ENCODE measurements around the gene FYB1.

The FYB1 gene

GRCh38 chr5:39072925-39073766 is 146.2 kb downstream of the FYB1 start:
- Histone ChIP-seq H3K36me3 (ENCODE audit: control insufficient read depth, insufficient read depth, low read length) (no peaks in the 10 kb centered on the region; the same call in 1 of the 2 replicates), H3K27ac (ENCODE audit: low read depth, low read length) (0 out of 2 replicates have a peak overlapping the region, but pooled peaks have one; percentile 35), H3K27me3 (ENCODE audit: control insufficient read depth, insufficient read depth, low read length) (no peaks in the 10 kb centered on the region), H3K4me1 (ENCODE audit: control insufficient read depth, insufficient read depth, low read length) (0 out of 2 replicates have a peak, but pooled peaks cover 3% of the 10 kb centered on the region), H3K4me3 (ENCODE audit: low read depth, low read length) (peak overlapping the region; percentile 96), H3K9ac (ENCODE audit: low read length) (peak overlapping the region; percentile 97), H3K9me3 (ENCODE audit: control insufficient read depth, insufficient read depth, low read depth, low read length) (no peaks in the 10 kb centered on the region)

GRCh38 chr5:39068099-39068498 is 151.3 kb downstream of the FYB1 start:
- no peak overlapping the region for H3K4me3 ChIP-seq (ENCODE audit: low read depth, low read length)
- H3K27ac ChIP-seq (ENCODE audit: low read depth, low read length), result no peak overlapping the region
- peaks cover 12% of the 10 kb centered on the region for H3K36me3 ChIP-seq (ENCODE audit: control insufficient read depth, insufficient read depth, low read length)
- H3K9ac ChIP-seq (ENCODE audit: low read length), result no peak overlapping the region
- H3K4me1 ChIP-seq (ENCODE audit: control insufficient read depth, insufficient read depth, low read length), result peaks cover 15% of the 10 kb centered on the region; the same call in 1 of the 2 replicates
- peaks cover 20% of the 10 kb centered on the region for H3K9me3 ChIP-seq (ENCODE audit: control insufficient read depth, insufficient read depth, low read depth, low read length)
- no peaks in the 10 kb centered on the region for H3K27me3 ChIP-seq (ENCODE audit: control insufficient read depth, insufficient read depth, low read length)

- no peak overlapping the region for H3K4me3 ChIP-seq (ENCODE audit: low read depth, low read length)
- no peak overlapping the region for H3K9ac ChIP-seq (ENCODE audit: low read length)
- H3K4me1 ChIP-seq (ENCODE audit: control insufficient read depth, insufficient read depth, low read length), result peaks cover 12% of the 10 kb centered on the region; the same call in 1 of the 2 replicates
- H3K9me3 ChIP-seq (ENCODE audit: control insufficient read depth, insufficient read depth, low read depth, low read length), result peaks cover 20% of the 10 kb centered on the region
- no peaks in the 10 kb centered on the region for H3K27me3 ChIP-seq (ENCODE audit: control insufficient read depth, insufficient read depth, low read length)
- peaks cover 12% of the 10 kb centered on the region for H3K36me3 ChIP-seq (ENCODE audit: control insufficient read depth, insufficient read depth, low read length)
- no peak overlapping the region for H3K27ac ChIP-seq (ENCODE audit: low read depth, low read length)
Measured at GRCh38 chr5:39064450-39064849, 154.9 kb downstream of the FYB1 start.

- Histone ChIP-seq H3K9ac (ENCODE audit: low read length) (no peak overlapping the region), H3K27me3 (ENCODE audit: control insufficient read depth, insufficient read depth, low read length) (no peaks in the 10 kb centered on the region), H3K4me3 (ENCODE audit: low read depth, low read length) (no peak overlapping the region), H3K9me3 (ENCODE audit: control insufficient read depth, insufficient read depth, low read depth, low read length) (peaks cover 20% of the 10 kb centered on the region), H3K36me3 (ENCODE audit: control insufficient read depth, insufficient read depth, low read length) (peaks cover 12% of the 10 kb centered on the region), H3K4me1 (ENCODE audit: control insufficient read depth, insufficient read depth, low read length) (peaks cover 12% of the 10 kb centered on the region; the same call in 1 of the 2 replicates), H3K27ac (ENCODE audit: low read depth, low read length) (no peak overlapping the region)
Measured at GRCh38 chr5:39063037-39063436, 156.3 kb downstream of the FYB1 start.

GRCh38 chr5:39062530-39062929 is 156.8 kb downstream of the FYB1 start:
- H3K9me3 ChIP-seq (ENCODE audit: control insufficient read depth, insufficient read depth, low read depth, low read length), result peaks cover 18% of the 10 kb centered on the region
- H3K27me3 ChIP-seq (ENCODE audit: control insufficient read depth, insufficient read depth, low read length), result no peaks in the 10 kb centered on the region
- H3K36me3 ChIP-seq (ENCODE audit: control insufficient read depth, insufficient read depth, low read length), result peaks cover 12% of the 10 kb centered on the region
- H3K9ac ChIP-seq (ENCODE audit: low read length), result no peak overlapping the region
- no peak overlapping the region for H3K27ac ChIP-seq (ENCODE audit: low read depth, low read length)
- peaks cover 12% of the 10 kb centered on the region; the same call in 1 of the 2 replicates for H3K4me1 ChIP-seq (ENCODE audit: control insufficient read depth, insufficient read depth, low read length)
- H3K4me3 ChIP-seq (ENCODE audit: low read depth, low read length), result no peak overlapping the region

DNA sequence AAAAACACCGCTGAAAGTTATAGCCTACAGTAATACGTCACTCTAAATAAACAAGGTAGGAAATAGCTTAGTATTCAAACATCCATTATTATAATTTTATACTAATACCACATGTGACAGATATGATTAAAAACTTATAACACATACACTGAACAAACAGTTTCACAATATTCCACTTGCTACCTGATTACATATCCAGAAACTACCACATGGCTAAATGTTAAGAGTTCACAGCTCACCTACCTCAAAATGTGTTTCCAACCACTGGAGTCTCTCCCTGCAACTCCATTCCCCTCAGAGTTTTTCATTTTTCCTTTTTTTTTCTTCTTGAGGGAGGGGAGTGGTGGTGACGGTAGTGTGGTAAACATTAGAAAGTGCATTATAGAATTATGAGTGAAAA is 157.3 kb downstream of the FYB1 start:
- no peak overlapping the region for H3K27ac ChIP-seq (ENCODE audit: low read depth, low read length)

GRCh38 chr5:39059064-39059463 is 160.3 kb downstream of the FYB1 start:
- Histone ChIP-seq H3K27ac (ENCODE audit: low read depth, low read length) (no peak overlapping the region), H3K36me3 (ENCODE audit: control insufficient read depth, insufficient read depth, low read length) (no peaks in the 10 kb centered on the region), H3K9me3 (ENCODE audit: control insufficient read depth, insufficient read depth, low read depth, low read length) (no peaks in the 10 kb centered on the region), H3K27me3 (ENCODE audit: control insufficient read depth, insufficient read depth, low read length) (no peaks in the 10 kb centered on the region), H3K4me3 (ENCODE audit: low read depth, low read length) (no peak overlapping the region), H3K9ac (ENCODE audit: low read length) (no peak overlapping the region), H3K4me1 (ENCODE audit: control insufficient read depth, insufficient read depth, low read length) (peaks cover 4% of the 10 kb centered on the region; the same call in 1 of the 2 replicates)

More for the DNA sequence above, 157.3 kb downstream of the FYB1 start:
- Histone ChIP-seq H3K4me3 (ENCODE audit: low read depth, low read length) (no peak overlapping the region), H3K36me3 (ENCODE audit: control insufficient read depth, insufficient read depth, low read length) (peaks cover 11% of the 10 kb centered on the region), H3K27me3 (ENCODE audit: control insufficient read depth, insufficient read depth, low read length) (no peaks in the 10 kb centered on the region), H3K4me1 (ENCODE audit: control insufficient read depth, insufficient read depth, low read length) (peaks cover 12% of the 10 kb centered on the region; the same call in 1 of the 2 replicates), H3K9ac (ENCODE audit: low read length) (no peak overlapping the region), H3K9me3 (ENCODE audit: control insufficient read depth, insufficient read depth, low read depth, low read length) (peaks cover 15% of the 10 kb centered on the region)

- no peaks in the 10 kb centered on the region for H3K36me3 ChIP-seq (ENCODE audit: control insufficient read depth, insufficient read depth, low read length)
- no peak overlapping the region for H3K4me3 ChIP-seq (ENCODE audit: low read depth, low read length)
- H3K4me1 ChIP-seq (ENCODE audit: control insufficient read depth, insufficient read depth, low read length), result peaks cover 1% of the 10 kb centered on the region; the same call in 1 of the 2 replicates
- no peak overlapping the region for H3K9ac ChIP-seq (ENCODE audit: low read length)
- H3K27ac ChIP-seq (ENCODE audit: low read depth, low read length), result no peak overlapping the region
- H3K9me3 ChIP-seq (ENCODE audit: control insufficient read depth, insufficient read depth, low read depth, low read length), result no peaks in the 10 kb centered on the region
- no peaks in the 10 kb centered on the region for H3K27me3 ChIP-seq (ENCODE audit: control insufficient read depth, insufficient read depth, low read length)
Measured at GRCh38 chr5:39058178-39058921, 161.0 kb downstream of the FYB1 start.

DNA sequence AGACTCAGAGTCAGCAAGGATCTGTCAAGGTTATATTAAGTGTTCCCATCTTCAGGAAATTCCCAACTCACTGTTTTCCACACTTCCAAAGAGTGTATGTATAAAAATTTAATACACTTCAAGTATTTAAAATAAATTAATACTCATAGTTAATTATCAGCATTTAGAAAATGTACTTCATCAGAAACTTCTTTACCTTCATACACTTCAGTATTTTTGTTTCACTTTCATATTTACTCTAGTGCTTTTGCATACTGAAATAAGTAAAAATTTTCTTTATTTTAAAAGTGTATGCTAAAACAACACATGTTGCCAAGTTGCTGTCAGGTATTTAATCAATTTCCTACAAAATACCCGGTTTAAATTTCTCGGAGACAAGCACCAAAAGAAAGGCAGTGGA is 161.6 kb downstream of the FYB1 start:
- Histone ChIP-seq H3K4me3 (ENCODE audit: low read depth, low read length) (no peak overlapping the region), H3K27me3 (ENCODE audit: control insufficient read depth, insufficient read depth, low read length) (no peaks in the 10 kb centered on the region), H3K9ac (ENCODE audit: low read length) (no peak overlapping the region), H3K27ac (ENCODE audit: low read depth, low read length) (no peak overlapping the region), H3K4me1 (ENCODE audit: control insufficient read depth, insufficient read depth, low read length) (no peaks in the 10 kb centered on the region), H3K36me3 (ENCODE audit: control insufficient read depth, insufficient read depth, low read length) (no peaks in the 10 kb centered on the region), H3K9me3 (ENCODE audit: control insufficient read depth, insufficient read depth, low read depth, low read length) (no peaks in the 10 kb centered on the region)

DNA sequence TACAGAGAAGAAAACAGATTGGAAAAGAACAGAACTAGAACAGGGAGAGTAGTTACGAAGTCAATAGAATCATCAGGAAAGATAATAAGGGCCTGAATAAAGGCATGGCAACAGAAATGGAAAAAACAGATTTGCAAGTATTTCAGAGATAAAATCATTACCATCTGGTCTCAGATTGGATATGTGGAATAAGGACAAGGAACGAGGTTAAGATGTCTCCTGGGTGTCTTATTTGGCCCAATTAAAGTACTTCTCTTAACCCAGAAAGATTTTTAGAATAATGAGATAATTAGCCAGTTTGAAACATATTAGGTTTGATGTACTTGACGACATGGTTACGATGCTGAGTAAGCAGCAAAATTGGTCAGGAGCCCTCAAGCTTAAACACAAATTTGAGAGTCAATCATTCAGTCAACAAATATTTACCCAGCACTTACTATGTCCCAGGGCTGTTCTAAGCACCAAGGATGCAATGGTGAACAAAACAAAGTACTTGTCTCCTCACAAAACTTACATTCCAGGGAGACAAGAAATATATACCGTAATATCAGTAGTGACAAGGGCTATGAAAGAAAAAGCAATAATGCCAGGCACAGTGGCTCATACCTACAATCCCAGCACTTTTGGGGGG is 163.5 kb downstream of the FYB1 start:
- H3K27me3 ChIP-seq (ENCODE audit: control insufficient read depth, insufficient read depth, low read length), result no peaks in the 10 kb centered on the region
- no peaks in the 10 kb centered on the region for H3K9me3 ChIP-seq (ENCODE audit: control insufficient read depth, insufficient read depth, low read depth, low read length)
- H3K9ac ChIP-seq (ENCODE audit: low read length), result no peak overlapping the region
- no peaks in the 10 kb centered on the region for H3K36me3 ChIP-seq (ENCODE audit: control insufficient read depth, insufficient read depth, low read length)
- H3K4me3 ChIP-seq (ENCODE audit: low read depth, low read length), result no peak overlapping the region
- no peaks in the 10 kb centered on the region for H3K4me1 ChIP-seq (ENCODE audit: control insufficient read depth, insufficient read depth, low read length)
- no peak overlapping the region for H3K27ac ChIP-seq (ENCODE audit: low read depth, low read length)

Data from HUES6 (cell line).